ENCODE results near the gene SDHA. TPM values are rescaled to one million over a fixed set of nuclear protein-coding genes. Genes with fewer than 3 reads are reported as not detected.

SDHA gene
- total RNA-seq, 2 donors from 2014 or later, result 62.8 to 75.5 TPM

DNA sequence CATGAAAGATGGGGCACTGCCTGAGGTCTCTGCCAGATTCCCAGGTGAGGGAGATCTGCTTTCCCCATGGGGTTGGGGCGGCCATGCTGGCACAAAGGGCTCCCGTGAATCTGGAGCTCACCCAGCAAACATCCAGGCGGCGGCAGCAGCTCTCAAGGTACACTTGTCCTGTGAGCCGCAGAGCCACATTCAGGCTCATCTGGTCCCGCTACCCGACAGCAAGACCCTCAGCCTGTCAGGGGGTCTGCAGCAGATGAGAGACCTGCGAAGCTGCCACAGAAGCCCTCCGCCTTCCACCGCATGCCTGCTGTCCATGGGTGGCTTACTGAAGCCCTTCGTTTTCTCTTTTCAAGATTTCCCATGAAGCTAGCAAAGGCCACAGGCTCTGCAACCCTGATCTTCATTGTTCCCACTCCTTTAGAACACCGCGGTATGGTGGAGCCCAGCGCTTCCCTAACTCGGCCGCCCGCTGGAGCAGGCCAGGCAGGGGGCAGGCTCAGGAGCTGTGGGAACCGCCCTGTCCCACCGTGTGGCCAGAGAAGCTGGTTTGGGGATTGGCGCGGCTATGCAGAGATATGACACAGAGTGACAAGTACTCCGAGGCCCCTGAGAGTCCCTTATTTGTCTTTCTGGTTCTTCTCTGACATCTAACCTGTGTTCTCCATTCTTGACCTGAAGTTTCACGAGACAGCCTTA lies 18.0 kb upstream of the SDHA start:
- intact Hi-C loops (cut with DNase I), result no loop called here
- ATAC-seq, result no peak
- 83 to 90% methylated on average over 13 to 22 of the region's 23 CpGs for WGBS, 2 donors

DNA sequence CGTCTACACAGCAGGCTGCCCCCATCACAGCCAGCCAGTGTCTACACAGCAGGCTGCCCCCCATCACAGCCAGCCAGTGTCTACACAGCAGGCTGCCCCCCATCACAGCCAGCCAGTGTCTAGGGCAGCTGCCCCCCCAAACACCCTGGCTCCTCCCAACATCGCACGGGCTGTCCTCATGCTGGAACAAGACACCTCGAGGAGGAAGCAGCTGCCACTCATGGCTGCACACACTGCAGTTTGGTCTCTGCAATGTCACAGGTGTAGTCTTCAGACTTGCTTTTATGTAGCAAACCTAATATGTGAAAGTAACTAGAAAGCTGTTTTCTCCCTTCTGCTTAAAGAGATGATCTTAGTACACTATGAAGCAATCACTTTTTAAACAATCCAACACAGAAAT lies 17.1 kb upstream of the SDHA start:
- intact Hi-C loops (cut with DNase I), result no loop called here
- ATAC-seq (no peak), DNase-seq (no peak)
- no peaks in the 10 kb centered on the region for H3K4me1 ChIP-seq
- H3K27me3 ChIP-seq, result no peaks in the 10 kb centered on the region
- H3K27ac ChIP-seq, result no peak overlapping the region
- H3K4me3 ChIP-seq, result no peak overlapping the region
- H3K36me3 ChIP-seq (replicated peaks in 1 of 2; ENCODE audit: insufficient read depth in 1 of 2, low read depth in 2 of 2), result peaks cover 0 to 10% of the 10 kb centered on the region in 2 donors
- no peaks in the 10 kb centered on the region for H3K9me3 ChIP-seq
- WGBS, 2 donors, result 63 to 83% methylated on average over 1 to 4 of the region's 4 CpGs
- TF ChIP-seq POLR2A (IDR thresholded peaks at IDR 0.05), result no peak
- TF ChIP-seq, protein P1, sequence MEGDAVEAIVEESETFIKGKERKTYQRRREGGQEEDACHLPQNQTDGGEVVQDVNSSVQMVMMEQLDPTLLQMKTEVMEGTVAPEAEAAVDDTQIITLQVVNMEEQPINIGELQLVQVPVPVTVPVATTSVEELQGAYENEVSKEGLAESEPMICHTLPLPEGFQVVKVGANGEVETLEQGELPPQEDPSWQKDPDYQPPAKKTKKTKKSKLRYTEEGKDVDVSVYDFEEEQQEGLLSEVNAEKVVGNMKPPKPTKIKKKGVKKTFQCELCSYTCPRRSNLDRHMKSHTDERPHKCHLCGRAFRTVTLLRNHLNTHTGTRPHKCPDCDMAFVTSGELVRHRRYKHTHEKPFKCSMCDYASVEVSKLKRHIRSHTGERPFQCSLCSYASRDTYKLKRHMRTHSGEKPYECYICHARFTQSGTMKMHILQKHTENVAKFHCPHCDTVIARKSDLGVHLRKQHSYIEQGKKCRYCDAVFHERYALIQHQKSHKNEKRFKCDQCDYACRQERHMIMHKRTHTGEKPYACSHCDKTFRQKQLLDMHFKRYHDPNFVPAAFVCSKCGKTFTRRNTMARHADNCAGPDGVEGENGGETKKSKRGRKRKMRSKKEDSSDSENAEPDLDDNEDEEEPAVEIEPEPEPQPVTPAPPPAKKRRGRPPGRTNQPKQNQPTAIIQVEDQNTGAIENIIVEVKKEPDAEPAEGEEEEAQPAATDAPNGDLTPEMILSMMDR (IDR thresholded peaks at IDR 0.05), result no peak

More for the DNA sequence above, 18.0 kb upstream of the SDHA start:
- Histone ChIP-seq H3K27ac (no peak overlapping the region), H3K27me3 (no peaks in the 10 kb centered on the region), H3K9me3 (no peaks in the 10 kb centered on the region), H3K36me3 (replicated peaks in 1 of 2; ENCODE audit: insufficient read depth in 1 of 2, low read depth in 2 of 2) (peaks cover 0 to 8% of the 10 kb centered on the region in 2 donors), H3K4me3 (no peak overlapping the region), H3K4me1 (no peaks in the 10 kb centered on the region)
- TF ChIP-seq, protein P1 (IDR thresholded peaks at IDR 0.05), result no peak
- TF ChIP-seq POLR2A (IDR thresholded peaks at IDR 0.05), result no peak
- no peak for DNase-seq

DNA sequence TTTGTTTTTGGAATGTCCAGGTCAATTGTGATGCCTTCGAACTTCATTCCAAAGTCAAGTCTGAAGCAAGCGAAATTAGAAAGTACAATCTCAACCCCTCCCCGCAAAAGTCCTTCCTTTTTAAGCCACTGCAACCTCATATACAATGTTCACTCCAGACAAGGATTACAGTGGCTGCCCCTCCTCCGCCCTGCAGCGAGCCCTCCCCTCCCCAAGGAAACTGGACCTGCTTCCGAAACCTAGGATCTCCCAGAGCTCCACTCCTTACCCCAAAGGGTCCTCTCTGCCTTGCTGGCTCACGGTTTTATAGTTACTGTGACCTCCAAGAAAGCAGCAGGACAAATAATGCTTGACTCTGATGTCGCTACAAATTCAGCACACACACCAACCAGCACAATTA lies 16.4 kb upstream of the SDHA start:
- TF ChIP-seq, protein P1 (IDR thresholded peaks at IDR 0.05), result no peak
- no peak for TF ChIP-seq POLR2A (IDR thresholded peaks at IDR 0.05)
- DNase-seq, result no peak
- no peaks in the 10 kb centered on the region for H3K4me1 ChIP-seq
- no peak overlapping the region for H3K4me3 ChIP-seq
- H3K27ac ChIP-seq, result no peak overlapping the region
- no peaks in the 10 kb centered on the region for H3K9me3 ChIP-seq
- H3K36me3 ChIP-seq (replicated peaks in 1 of 2; ENCODE audit: insufficient read depth in 1 of 2, low read depth in 2 of 2), result peaks cover 0 to 10% of the 10 kb centered on the region in 2 donors
- intact Hi-C loops (cut with DNase I), result no loop called here
- WGBS, 2 donors, result 89 to 90% methylated on average over 8 of the region's 8 CpGs
- no peak for ATAC-seq
- no peaks in the 10 kb centered on the region for H3K27me3 ChIP-seq

DNA sequence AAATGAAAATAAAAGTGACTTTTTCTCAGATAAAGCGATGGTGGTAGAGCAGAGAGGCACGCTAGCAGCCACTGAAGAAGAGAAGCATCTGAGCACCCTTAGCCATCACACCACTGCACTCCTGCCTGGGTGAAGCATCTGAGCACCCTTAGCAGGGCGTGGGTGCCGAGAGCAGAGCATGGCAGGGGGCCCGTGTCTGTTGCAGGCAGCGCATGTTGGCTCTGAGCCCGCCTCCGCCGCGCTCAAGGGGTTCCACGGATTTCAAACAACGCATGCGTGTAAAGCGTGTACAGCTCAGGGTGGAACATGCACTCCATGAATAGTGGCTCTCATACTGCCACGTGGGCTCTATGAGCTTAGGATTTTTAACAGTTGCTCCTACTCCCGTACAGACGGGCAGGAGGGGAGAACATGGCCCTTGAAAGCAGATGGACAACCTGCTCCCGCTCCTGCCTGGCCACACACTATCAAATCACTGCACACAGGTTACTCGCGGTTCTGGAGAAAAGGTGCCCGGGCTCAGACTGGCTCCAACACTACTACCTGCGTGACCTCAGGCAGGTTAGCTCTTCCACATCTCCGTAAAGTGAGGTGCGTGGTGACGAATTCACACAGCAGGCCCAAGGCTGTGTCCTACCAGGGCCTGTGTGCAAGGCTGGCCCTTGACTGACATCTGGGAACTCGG lies 14.7 kb upstream of the SDHA start:
- no peaks in the 10 kb centered on the region for H3K27me3 ChIP-seq
- intact Hi-C loops (cut with DNase I), result no loop called here
- no peaks in the 10 kb centered on the region for H3K9me3 ChIP-seq
- peaks cover 0 to 10% of the 10 kb centered on the region in 2 donors for H3K36me3 ChIP-seq (replicated peaks in 1 of 2; ENCODE audit: insufficient read depth in 1 of 2, low read depth in 2 of 2)
- H3K27ac ChIP-seq, result no peak overlapping the region
- WGBS, 2 donors, result 90 to 95% methylated on average over 9 to 26 of the region's 26 CpGs
- H3K4me3 ChIP-seq, result no peak overlapping the region
- no peak for ATAC-seq
- no peaks in the 10 kb centered on the region for H3K4me1 ChIP-seq
- TF ChIP-seq, protein P1 (IDR thresholded peaks at IDR 0.05), result no peak
- TF ChIP-seq POLR2A (IDR thresholded peaks at IDR 0.05), result no peak
- no peak for DNase-seq
